CD4-positive, alpha-beta memory T cell (primary cell): ENCODE results near the gene LFNG. TPM values are rescaled to one million over a fixed set of nuclear protein-coding genes. Genes with fewer than 3 reads are reported as not detected.

ENCODE experiments used
- CTCF ChIA-PET: fragments of 350-600 bp; sonication (Branson Sonifier 250); formaldehyde crosslinking; loops from one replicate; lab custom pipeline; 2021; ENCODE audit warnings: inconsistent platforms; ENCODE audit not compliant: partially characterized antibody; lab: Charles Lee
- POLR2A ChIA-PET: fragments of 350-600 bp; sonication (Branson Sonifier 250); formaldehyde crosslinking; loops from one replicate; lab custom pipeline; 2021; ENCODE audit not compliant: partially characterized antibody; lab: Charles Lee
- DNase-seq, 5 donors: peaks; one replicate each; pipeline versions ENCODE4 v3.0.0 to v3.0.0-alpha.2; 2020 to 2022; ENCODE audit warnings: mixed read lengths in 1 of 5
- H3K27ac ChIP-seq: one replicate; pipeline ENCODE4 v1.7.0; 2013; ENCODE audit warnings: low read depth, low read length
- H3K27me3 ChIP-seq: 2 replicates; pipeline ENCODE4 v1.7.0; 2013; ENCODE audit warnings: mild to moderate bottlenecking, low read length, moderate library complexity; ENCODE audit not compliant: insufficient read depth
- H3K36me3 ChIP-seq: 2 replicates; pipeline ENCODE4 v1.7.0; 2013; ENCODE audit warnings: mild to moderate bottlenecking, low read length, moderate library complexity; ENCODE audit not compliant: insufficient read depth
- H3K4me1 ChIP-seq: 2 replicates; pipeline ENCODE4 v1.7.0; 2013; ENCODE audit warnings: mild to moderate bottlenecking, low read length, moderate library complexity; ENCODE audit not compliant: insufficient read depth
- H3K4me3 ChIP-seq, 2 donors: one replicate each; pipeline ENCODE4 v1.7.0; 2013; ENCODE audit warnings: low read length in 2 of 2, mild to moderate bottlenecking in 1 of 2
- H3K9me3 ChIP-seq, 2 donors: one replicate each; pipeline ENCODE4 v1.7.0; 2013; ENCODE audit warnings: low read length in 2 of 2, control low read depth in 1 of 2; ENCODE audit not compliant: control insufficient read depth in 1 of 2
- H3K27ac Mint-ChIP-seq, 7 donors: one replicate each; pipeline ENCODE4 v1.8.0; 2020 to 2021; ENCODE audit warnings: mixed read lengths in 7 of 7, mild to moderate bottlenecking in 6 of 7, inconsistent platforms in 3 of 7, moderate library complexity in 3 of 7
- H3K27me3 Mint-ChIP-seq, 2 donors: one replicate each; pipeline ENCODE4 v1.8.0; 2020 to 2021; ENCODE audit warnings: mixed read lengths in 2 of 2
- H3K36me3 Mint-ChIP-seq, 2 donors: one replicate each; pipeline ENCODE4 v1.8.0; 2020 to 2021; ENCODE audit warnings: mixed read lengths in 2 of 2, inconsistent platforms in 1 of 2, mild to moderate bottlenecking in 1 of 2
- H3K4me1 Mint-ChIP-seq, 4 donors: one replicate each; pipeline ENCODE4 v1.8.0; 2020 to 2021; ENCODE audit warnings: mixed read lengths in 4 of 4, mild to moderate bottlenecking in 1 of 4
- H3K4me3 Mint-ChIP-seq, 8 donors: one replicate each; pipeline ENCODE4 v1.8.0; 2020 to 2021; ENCODE audit warnings: mixed read lengths in 8 of 8, mild to moderate bottlenecking in 7 of 8, moderate library complexity in 6 of 8, inconsistent platforms in 3 of 8
- H3K9me3 Mint-ChIP-seq, 8 donors: one replicate each; pipeline ENCODE4 v1.8.0; 2020 to 2021; ENCODE audit warnings: mixed read lengths in 8 of 8, mild to moderate bottlenecking in 5 of 8, inconsistent platforms in 3 of 8, moderate library complexity in 1 of 8
- intact Hi-C: fragments of 100-400 bp; cut with micrococcal nuclease; formaldehyde crosslinking; loops from one replicate; pipeline ENCODE4 v1.15.1; 2023
- polyA plus RNA-seq, 2 donors: library from polyadenylated mRNA; unstranded; fragments of 300-500 nt; fragmentation: Illumina TruSeq; gene quantifications; one replicate each; pipeline ENCODE4 v1.2.3, GENCODE V29; 2021
- total RNA-seq, 2 experiments: library from RNA; stranded (reverse); gene quantifications; one replicate each; pipeline ENCODE4 v1.2.3, GENCODE V29; 2021

LFNG gene
- total and polyA plus RNA-seq, 4 experiments from 2014 or later, result 0.09 to 127 (median 64.3) TPM

DNA sequence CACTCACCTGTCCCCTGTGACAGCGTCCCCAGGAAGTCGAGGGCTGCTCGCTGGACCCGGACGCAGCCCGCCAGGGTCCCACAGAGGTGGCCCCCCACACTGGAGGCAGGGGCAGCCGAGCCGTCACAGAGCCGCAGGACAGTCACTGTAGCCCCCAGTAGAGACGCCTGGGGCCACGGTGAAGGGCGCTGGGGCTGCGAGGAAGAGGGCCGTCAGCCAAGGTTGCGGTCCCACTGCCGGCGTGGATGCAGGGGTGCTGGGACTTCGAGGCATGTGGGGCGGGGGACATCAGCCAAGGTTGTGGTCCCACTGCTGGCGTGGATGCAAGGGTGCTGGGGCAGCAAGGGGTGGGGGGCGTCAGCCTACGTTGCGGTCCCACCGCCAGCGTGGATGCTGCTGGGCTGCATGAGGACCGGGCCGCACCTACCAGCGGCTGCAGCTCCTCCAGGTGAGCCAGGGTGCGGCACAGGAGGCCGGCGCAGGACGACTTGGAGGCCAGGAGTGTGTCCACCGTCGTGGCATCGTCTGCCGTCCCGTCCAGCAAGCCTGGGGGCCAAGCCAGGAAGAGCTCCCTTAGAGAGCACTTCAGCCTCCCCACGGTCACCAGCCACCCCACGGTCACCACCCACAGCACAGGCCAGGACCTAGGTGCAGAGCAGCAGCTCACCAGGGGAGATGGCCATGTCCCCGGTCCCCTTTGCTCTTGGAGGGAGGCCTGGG is 21.9 kb downstream of the LFNG start:
- peaks cover 31% of the 10 kb centered on the region for H3K36me3 ChIP-seq
- H3K27me3 Mint-ChIP-seq, result no peaks in the 10 kb centered on the region
- no peaks in the 10 kb centered on the region for H3K4me1 Mint-ChIP-seq
- ChIA-PET CTCF (interaction anchor here (1.2 kb wide), 1 partner anchor 73 kb away, joined by 3 read pairs; no protein-coding TSS in a partner anchor), POLR2A (interaction anchor here (0.8 to 1.3 kb wide), 2 partner anchors 11 to 13 kb away, joined by 4 to 7 read pairs; no protein-coding TSS in a partner anchor)
- DNase-seq, result peak in 1 of 5 donors; percentile 20
- H3K4me1 ChIP-seq, result no peaks in the 10 kb centered on the region
- H3K36me3 Mint-ChIP-seq, result peaks cover 0 to 30% of the 10 kb centered on the region in 2 donors
- intact Hi-C loops, result no loop called here
- H3K27ac ChIP-seq, result no peak overlapping the region
- H3K9me3 Mint-ChIP-seq, result peaks cover 0 to 3% (median 0%) of the 10 kb centered on the region in 8 donors
- H3K27ac Mint-ChIP-seq, result peak overlapping the region in 2 of 7 donors; percentile 47 to 65
- no peak overlapping the region for H3K4me3 Mint-ChIP-seq
- H3K27me3 ChIP-seq, result no peaks in the 10 kb centered on the region
- no peak overlapping the region for H3K4me3 ChIP-seq
- H3K9me3 ChIP-seq, result no peaks in the 10 kb centered on the region

DNA sequence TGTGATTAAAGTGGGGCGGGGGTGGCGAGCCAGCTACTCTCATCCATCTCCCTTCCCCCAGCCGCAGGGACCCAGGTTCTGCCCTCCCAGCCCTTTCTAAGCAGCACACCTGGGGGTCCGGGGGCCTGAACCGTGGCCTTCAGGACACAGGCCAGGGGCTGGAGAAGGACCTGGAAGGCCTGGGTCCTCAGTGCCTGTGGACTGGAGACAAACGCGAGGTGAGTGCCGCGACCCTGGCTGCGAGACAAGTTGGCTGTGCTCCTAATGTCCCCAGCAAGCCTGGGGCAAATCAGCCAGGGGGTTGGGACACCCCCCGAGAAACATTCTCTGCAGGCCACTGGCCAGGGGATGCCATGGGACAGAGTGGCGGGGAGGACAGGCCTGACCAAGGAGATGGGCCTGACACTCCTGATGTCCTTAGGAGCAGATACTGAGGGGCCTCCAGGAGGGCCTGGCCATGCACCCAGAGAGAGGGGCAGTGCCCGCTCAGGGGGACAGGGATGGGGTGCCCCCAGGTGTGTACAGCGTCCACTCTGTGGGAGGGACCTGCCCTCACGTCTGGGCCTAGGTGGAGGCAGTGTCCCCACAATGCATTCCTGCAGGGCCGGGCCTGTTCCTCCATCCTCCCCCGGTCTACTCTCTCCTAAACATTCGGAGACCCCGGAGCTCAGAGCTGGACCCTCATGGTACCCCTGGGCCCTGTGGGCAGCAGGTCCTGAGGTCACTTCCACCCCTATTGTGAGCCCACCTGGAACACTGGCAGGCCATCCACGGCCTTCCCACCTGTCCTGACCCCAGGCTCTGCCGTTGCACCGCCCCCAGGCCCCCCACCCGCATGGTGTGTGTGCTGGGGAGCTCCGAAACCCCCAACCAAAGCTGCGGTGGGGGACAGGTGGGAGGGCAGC is 22.7 kb downstream of the LFNG start:
- Histone ChIP-seq H3K9me3 (no peaks in the 10 kb centered on the region), H3K4me3 (no peak overlapping the region), H3K36me3 (peaks cover 34% of the 10 kb centered on the region), H3K27me3 (no peaks in the 10 kb centered on the region), H3K27ac (no peak overlapping the region), H3K4me1 (no peaks in the 10 kb centered on the region)
- peaks cover 4 to 34% of the 10 kb centered on the region in 2 donors for H3K36me3 Mint-ChIP-seq
- ChIA-PET CTCF (no interaction called here), POLR2A (interaction anchor here (0.8 to 2.9 kb wide), 3 partner anchors 12 to 20 kb away, joined by 3 to 16 read pairs (median 4); no protein-coding TSS in a partner anchor)
- H3K27me3 Mint-ChIP-seq, result no peaks in the 10 kb centered on the region
- H3K9me3 Mint-ChIP-seq, result peaks cover 0 to 3% (median 0%) of the 10 kb centered on the region in 8 donors
- H3K4me1 Mint-ChIP-seq, result no peaks in the 10 kb centered on the region
- DNase-seq, result no peak
- H3K4me3 Mint-ChIP-seq, result no peak overlapping the region
- intact Hi-C loops, result no loop called here
- H3K27ac Mint-ChIP-seq, result peak overlapping the region in 3 of 7 donors; percentile 35 to 74 (median 68)

DNA sequence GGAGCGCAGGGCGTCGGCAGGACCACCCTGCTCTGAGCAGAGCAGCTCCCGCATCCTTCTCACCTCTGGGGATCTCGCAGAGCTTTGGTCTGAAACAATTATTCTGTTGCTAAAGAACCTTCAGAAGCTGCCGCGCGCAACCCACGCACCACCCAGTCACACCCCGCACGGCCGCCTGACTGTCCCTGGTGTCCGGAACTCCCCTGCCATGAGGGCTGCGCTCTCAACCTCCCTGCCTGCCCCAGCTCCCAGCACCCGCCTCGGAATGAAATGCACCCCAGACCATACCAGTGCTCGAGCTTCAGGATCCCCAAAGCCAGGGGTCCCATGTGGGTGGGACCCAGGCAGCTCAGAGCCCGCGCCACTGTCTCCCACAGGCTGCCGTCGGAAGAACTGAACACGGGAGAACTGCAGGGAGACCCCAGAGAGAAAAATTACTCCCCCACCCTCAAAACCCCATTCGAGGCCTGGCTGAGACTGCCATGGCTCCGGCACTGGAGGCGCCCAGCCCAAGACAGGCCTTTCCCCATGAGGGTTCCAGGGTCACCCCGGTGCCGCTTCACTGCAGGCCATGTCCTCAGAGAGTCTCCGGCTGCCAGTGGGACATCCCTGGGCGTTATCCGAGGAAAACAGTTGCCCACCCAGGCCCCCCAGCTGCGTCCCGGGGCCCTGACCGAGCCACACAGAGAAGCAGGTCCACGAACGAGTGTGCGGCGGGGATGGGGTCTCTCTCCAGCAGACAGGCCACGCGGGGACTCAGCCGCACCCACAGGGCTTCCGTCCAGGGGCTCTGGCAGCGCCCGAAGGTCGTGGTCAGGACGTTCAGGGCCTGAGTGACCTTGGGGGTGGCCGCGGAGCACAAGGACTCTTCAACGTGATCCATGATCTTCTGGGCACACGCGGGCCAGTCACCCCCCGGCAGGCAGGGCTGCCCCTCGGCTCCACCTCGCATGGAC is 23.6 kb downstream of the LFNG start:
- POLR2A ChIA-PET, result interaction anchor here (0.8 to 2.9 kb wide), 4 partner anchors 14 to 22 kb away, joined by 3 to 16 read pairs (median 4); no protein-coding TSS in a partner anchor
- Mint-ChIP-seq H3K27ac (peak overlapping the region in 4 of 7 donors; percentile 57 to 75 (median 73)), H3K27me3 (no peaks in the 10 kb centered on the region), H3K4me3 (peak overlapping the region in 3 of 8 donors; percentile 25 to 36 (median 31)), H3K4me1 (peaks cover 0 to 3% (median under 1%) of the 10 kb centered on the region in 4 donors), H3K9me3 (peaks cover 0 to 3% (median 0%) of the 10 kb centered on the region in 8 donors), H3K36me3 (peaks cover 7 to 39% of the 10 kb centered on the region in 2 donors)
- peaks cover 41% of the 10 kb centered on the region for H3K36me3 ChIP-seq
- H3K9me3 ChIP-seq, result no peaks in the 10 kb centered on the region
- no peaks in the 10 kb centered on the region for H3K27me3 ChIP-seq
- intact Hi-C loops, result no loop called here
- no peaks in the 10 kb centered on the region for H3K4me1 ChIP-seq
- no peak for DNase-seq
- CTCF ChIA-PET, result interaction anchor here (0.7 to 1.0 kb wide), 2 partner anchors 15 to 1069 kb away, joined by 3 to 4 read pairs; partner anchors contain the start of gene IQCE
- no peak overlapping the region for H3K4me3 ChIP-seq
- H3K27ac ChIP-seq, result no peak overlapping the region

DNA sequence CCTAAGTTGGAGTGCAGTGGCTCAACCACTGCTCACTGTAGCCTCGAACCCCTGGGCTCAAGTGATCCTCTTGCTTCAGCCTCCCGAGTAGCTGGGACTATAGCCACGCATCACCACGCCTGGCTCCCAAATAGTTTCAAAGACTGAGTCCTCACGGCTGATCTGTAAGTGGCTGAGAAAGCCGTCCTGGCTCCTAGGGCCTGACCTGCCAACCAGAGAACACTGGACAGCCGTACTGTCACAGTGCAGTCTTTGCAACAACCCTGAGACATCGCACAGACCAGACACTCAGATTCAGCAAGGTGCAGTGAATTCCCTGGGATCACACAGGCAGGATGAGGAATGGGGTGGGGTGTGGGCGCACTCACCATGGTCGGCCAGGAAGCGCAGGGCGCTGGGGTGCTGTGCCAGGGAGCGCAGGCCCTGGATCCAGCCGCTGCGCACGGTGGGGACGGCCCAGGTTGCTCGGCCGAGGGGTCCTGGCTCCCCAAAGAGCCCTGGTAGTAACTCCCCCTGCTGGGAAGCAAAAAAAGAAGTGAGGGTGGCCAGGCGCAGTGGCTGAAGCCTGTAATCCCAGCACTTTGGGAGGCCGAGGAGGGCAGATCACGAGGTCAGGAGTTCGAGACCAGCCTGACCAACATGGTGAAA is 25.1 kb downstream of the LFNG start:
- Mint-ChIP-seq H3K4me3 (no peak overlapping the region), H3K9me3 (peaks cover 0 to 3% (median 0%) of the 10 kb centered on the region in 8 donors), H3K4me1 (peaks cover 2 to 10% (median 6%) of the 10 kb centered on the region in 4 donors), H3K27me3 (no peaks in the 10 kb centered on the region), H3K27ac (peak overlapping the region in 3 of 7 donors; percentile 30 to 74 (median 70)), H3K36me3 (peaks cover 8 to 43% of the 10 kb centered on the region in 2 donors)
- POLR2A ChIA-PET, result interaction anchor here (0.8 to 2.9 kb wide), 3 partner anchors 14 to 24 kb away, joined by 3 to 16 read pairs (median 4); no protein-coding TSS in a partner anchor
- Histone ChIP-seq H3K36me3 (peaks cover 48% of the 10 kb centered on the region), H3K9me3 (no peaks in the 10 kb centered on the region), H3K27ac (no peak overlapping the region), H3K4me3 (no peak overlapping the region), H3K27me3 (no peaks in the 10 kb centered on the region), H3K4me1 (no peaks in the 10 kb centered on the region)
- intact Hi-C loops, result no loop called here
- DNase-seq, result no peak
- CTCF ChIA-PET, result no interaction called here

DNA sequence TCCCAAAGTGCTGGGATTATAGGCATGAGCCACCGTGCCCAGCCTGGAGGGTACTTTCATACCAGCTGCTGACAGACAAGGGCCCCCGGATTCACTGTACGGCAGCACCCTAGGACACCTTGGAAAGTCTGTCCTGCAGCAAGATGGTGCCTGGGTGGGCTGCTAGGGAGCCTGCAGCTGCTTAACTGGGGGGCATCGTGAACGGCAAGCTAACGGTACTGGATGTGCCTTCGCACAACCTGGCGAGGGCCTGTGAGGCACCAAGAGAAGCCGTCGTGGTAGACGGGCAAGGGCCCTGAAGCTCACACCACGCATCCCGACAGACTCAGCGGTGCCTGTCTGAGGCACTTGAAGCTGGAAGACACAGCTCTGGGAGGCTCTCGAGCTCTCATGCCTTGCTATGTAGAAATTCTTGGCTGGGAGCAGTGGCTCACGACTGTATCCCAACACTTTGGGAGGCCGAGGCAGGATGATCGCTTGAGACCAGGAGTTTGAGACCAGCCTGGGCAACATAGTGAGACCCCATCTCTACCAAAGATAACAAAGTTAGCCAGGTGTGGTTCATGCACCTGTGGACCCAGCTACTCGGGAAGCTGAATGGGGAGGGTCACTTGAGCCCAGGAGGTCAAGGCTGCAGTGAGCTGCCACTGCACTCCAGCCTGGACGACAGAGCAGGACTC is 26.3 kb downstream of the LFNG start:
- Histone ChIP-seq H3K9me3 (no peaks in the 10 kb centered on the region), H3K27me3 (no peaks in the 10 kb centered on the region), H3K4me3 (no peak overlapping the region), H3K27ac (no peak overlapping the region), H3K36me3 (peaks cover 46% of the 10 kb centered on the region), H3K4me1 (no peaks in the 10 kb centered on the region)
- ChIA-PET CTCF (interaction anchor here (1.5 kb wide), 1 partner anchor 77 kb away, joined by 6 read pairs; no protein-coding TSS in a partner anchor), POLR2A (interaction anchor here (1.0 to 1.1 kb wide), 3 partner anchors 13 to 77 kb away, joined by 3 to 4 read pairs (median 3); no protein-coding TSS in a partner anchor)
- intact Hi-C loops, result no loop called here
- Mint-ChIP-seq H3K36me3 (peaks cover 8 to 41% of the 10 kb centered on the region in 2 donors), H3K9me3 (peaks cover 0 to 3% (median 0%) of the 10 kb centered on the region in 8 donors), H3K4me1 (peaks cover 5 to 19% (median 8%) of the 10 kb centered on the region in 4 donors), H3K4me3 (no peak overlapping the region), H3K27ac (peak overlapping the region in 3 of 7 donors; percentile 35 to 79 (median 75)), H3K27me3 (no peaks in the 10 kb centered on the region)
- no peak for DNase-seq
